ENCODE results near the gene SAMD4A. TPM values are rescaled to one million over a fixed set of nuclear protein-coding genes. Genes with fewer than 3 reads are reported as not detected.

SAMD4A gene
- total and polyA plus RNA-seq, 2 of the 4 experiments (the other 2 are of a cell fraction) = 22.9 to 38.2 TPM

DNA sequence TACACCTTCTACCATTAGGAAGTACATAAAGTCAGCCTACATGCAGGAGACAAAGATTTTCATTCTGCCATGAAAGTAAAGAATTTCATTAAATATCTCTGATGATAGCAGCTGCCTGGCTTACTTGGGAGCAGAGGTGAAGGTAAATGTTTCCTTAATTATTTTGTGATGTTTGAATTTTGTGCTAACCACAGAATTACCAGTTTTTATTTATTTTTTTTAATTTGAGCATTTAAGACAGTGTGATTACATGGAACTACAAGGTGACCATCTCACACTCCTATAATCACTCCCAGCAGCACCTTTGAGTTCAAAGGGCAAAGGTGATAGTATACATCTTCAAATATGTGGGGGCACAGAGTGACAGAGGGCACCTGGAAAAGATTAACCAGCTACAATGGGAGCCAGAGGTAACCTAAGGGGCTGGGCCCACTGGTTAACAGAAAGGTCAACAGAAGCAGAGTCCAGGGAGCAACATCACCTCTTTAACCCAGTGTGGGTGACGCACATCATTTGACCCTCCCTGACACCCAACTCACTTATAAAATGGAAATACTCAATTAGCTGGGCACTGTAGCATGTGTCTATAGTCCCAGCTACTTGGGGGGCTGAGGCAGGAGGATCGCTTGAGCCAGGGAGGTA lies 270.7 kb downstream of the SAMD4A start:
- Histone ChIP-seq H3K23ac (ENCODE audit: low read depth, low read length) (no peak overlapping the region), H3K27ac (ENCODE audit: insufficient read depth, low read length) (no peak overlapping the region), H3K36me3 (ENCODE audit: control insufficient read depth, insufficient read depth, low read length) (no peaks in the 10 kb centered on the region), H3K4me3 (ENCODE audit: insufficient read depth, low read depth, low read length) (no peak overlapping the region), H3K56ac (ENCODE audit: extremely low read depth, insufficient read depth, low read length) (no peak overlapping the region), H3K9ac (ENCODE audit: low read depth, low read length) (no peak overlapping the region), H3K4me1 (ENCODE audit: control insufficient read depth, insufficient read depth, low read length) (peaks cover 2% of the 10 kb centered on the region; the same call in 1 of the 2 replicates), H2BK15ac (ENCODE audit: low read depth, low read length) (no peak overlapping the region), H2AFZ (replicated peaks; ENCODE audit: low read length, poor library complexity) (peak overlapping the region; percentile 32), H4K91ac (ENCODE audit: insufficient read depth, low read depth, low read length) (no peak overlapping the region), H3K4me2 (ENCODE audit: low read depth, low read length) (no peak overlapping the region), H2BK5ac (ENCODE audit: low read depth, low read length, poor library complexity, severe bottlenecking) (no peak overlapping the region), H3K9me1 (ENCODE audit: insufficient read depth, low read length) (no peaks in the 10 kb centered on the region), H2BK120ac (ENCODE audit: low read depth, low read length) (no peak overlapping the region), H3K4ac (ENCODE audit: low read depth, low read length) (no peak overlapping the region), H3K79me1 (ENCODE audit: low read depth in 1 of 2, low read length in 2 of 2) (no peaks in the 10 kb centered on the region), H4K20me1 (ENCODE audit: insufficient read depth, low read length) (no peaks in the 10 kb centered on the region), H2AK5ac (ENCODE audit: low read depth, low read length) (no peak overlapping the region), H3K18ac (ENCODE audit: low read depth, low read length) (no peak overlapping the region), H2BK20ac (ENCODE audit: low read depth, low read length) (no peak overlapping the region), H2AK9ac (replicated peaks; ENCODE audit: low read depth, low read length, poor library complexity) (no peak overlapping the region), H3K9me3 (ENCODE audit: control insufficient read depth, insufficient read depth, low read length) (no peaks in the 10 kb centered on the region), H4K8ac (ENCODE audit: low read depth in 2 of 2, low read length in 2 of 2) (no peak overlapping the region), H3K27me3 (ENCODE audit: control insufficient read depth, insufficient read depth, low read length) (peaks cover 12% of the 10 kb centered on the region), H3K14ac (replicated peaks; ENCODE audit: low read depth, low read length) (no peak overlapping the region), H4K5ac (ENCODE audit: low read depth, low read length) (no peak overlapping the region)
- in situ Hi-C loops (cut with MboI; ENCODE audit: low sequenced_read_pairs) (no loop called here), dilution Hi-C loops (cut with HindIII; ENCODE audit: low sequenced_read_pairs, unreplicated experiment) (no loop called here), intact Hi-C loops (cut with micrococcal nuclease) (no loop called here)
- BruUV-seq (replicated peaks) = no TSS peak
- ChIA-PET POLR2A (ENCODE audit: unreplicated experiment) (no interaction called here), CTCF (no interaction called here)
- no peak for TF ChIP-seq MAZ (IDR thresholded peaks at IDR 0.05; ENCODE audit: borderline replicate concordance, low read depth, low read length)
- no peak for TF ChIP-seq MAFK (IDR thresholded peaks at IDR 0.05; ENCODE audit: low read depth, low read length)
- TF ChIP-seq NFE2L2 (IDR thresholded peaks at IDR 0.05; ENCODE audit: low read depth, low read length) = no peak
- WGBS, 2 experiments (ENCODE audit: extremely low coverage in 2 of 2, insufficient read length in 1 of 2) = no CpG with 5 or more reads among the region's 2 CpGs
- DNase-seq = no peak
- no peak for ATAC-seq (ENCODE audit: low read depth)
